ENCODE data around the gene UNG.

GRCh38 chr12:109089683-109090082 lies 7.7 kb upstream of the UNG start:
- TF ChIP-seq CTCF (IDR thresholded peaks at IDR 0.05) (no peak), POLR2A (IDR thresholded peaks at IDR 0.05) (no peak)

Data from heart left ventricle (tissue), 13 donors.